HG02623 (cell line): ENCODE results near the gene C9orf78.

Experiments used
- ATAC-seq: cut with Tn5 transposase; IDR thresholded peaks from one replicate; pipeline ENCODE4 v1.9.1; 2021; ENCODE audit warnings: moderate library complexity; ENCODE audit not compliant: unreplicated experiment

Gene C9orf78

DNA sequence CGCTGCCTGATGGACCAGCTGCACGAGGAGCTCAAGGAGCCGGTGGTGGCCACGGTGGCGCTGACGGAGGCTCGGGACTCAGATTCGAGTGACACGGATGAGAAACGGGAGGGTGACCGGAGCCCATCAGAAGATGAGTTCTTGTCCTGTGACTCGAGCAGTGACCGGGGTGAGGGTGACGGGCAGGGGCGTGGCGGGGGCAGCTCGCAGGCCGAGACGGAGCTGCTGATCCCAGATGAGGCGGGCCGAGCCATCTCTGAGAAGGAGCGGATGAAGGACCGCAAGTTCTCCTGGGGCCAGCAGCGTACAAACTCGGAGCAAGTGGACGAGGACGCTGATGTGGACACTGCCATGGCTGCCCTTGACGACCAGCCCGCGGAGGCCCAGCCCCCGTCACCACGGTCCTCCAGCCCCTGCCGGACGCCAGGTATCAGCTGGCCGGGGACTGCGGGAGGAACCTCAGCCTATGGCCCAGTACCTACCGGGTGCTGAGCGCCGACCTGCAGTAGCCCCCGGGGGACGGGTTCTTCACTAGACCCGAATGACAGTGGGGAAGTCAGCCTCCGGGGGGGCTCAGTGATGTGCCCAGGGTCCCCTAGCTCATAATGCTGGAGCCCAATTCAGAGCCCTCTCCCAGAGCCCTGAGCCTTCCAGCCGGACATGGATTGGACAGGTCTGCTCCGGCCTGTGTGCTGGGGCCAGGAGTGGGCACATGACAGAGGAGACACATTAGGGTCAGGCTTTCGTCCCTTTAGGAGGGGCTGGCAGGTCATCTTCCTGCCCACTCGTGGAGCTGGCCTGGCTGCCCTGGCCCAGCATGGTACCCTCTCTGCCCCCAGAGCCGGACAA lies 33.2 kb upstream of the C9orf78 start:
- no peak for ATAC-seq

DNA sequence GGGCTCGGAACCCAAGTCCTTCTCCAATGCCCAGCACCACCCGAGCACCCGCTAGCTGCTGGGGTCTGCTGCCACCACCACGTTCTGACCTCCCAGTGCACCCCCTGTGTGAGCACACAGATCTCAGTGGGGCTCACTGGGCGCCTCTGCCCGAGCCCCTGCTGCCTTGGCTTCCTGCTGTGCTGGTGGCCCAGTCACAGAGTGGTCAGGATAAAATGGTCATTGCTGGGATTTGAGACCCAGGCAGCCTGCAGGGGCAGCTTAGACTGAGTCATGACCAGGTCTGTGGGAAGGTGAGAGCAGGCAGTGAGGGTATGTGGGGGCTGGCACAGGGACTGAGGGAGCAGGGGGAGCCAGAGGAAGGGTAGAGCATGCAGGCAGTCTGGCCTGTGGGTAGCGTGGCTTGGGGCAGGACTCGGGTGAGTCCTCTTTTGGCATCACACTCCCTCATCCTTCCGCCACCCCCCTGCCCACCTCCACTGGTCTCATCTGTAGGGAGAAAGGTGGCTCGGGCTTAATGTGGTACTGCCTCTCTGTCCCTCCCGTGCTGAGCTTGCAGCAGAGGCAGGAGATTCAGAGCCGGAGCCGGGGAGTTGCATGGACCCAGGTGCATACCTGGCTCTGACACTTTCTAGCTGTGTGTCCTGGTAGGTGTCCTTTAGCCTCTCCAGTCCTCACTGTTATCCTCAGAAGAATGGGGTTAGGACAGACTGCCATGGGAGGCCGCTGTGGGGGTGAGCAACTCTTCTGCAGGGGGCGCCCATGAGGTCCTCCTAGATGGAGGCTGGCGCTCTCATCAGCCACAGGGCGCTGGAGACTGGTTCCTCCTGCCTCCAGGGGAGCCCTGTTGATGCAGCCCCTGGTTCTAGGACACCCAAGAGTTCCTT lies 32.3 kb upstream of the C9orf78 start:
- ATAC-seq = no peak

DNA sequence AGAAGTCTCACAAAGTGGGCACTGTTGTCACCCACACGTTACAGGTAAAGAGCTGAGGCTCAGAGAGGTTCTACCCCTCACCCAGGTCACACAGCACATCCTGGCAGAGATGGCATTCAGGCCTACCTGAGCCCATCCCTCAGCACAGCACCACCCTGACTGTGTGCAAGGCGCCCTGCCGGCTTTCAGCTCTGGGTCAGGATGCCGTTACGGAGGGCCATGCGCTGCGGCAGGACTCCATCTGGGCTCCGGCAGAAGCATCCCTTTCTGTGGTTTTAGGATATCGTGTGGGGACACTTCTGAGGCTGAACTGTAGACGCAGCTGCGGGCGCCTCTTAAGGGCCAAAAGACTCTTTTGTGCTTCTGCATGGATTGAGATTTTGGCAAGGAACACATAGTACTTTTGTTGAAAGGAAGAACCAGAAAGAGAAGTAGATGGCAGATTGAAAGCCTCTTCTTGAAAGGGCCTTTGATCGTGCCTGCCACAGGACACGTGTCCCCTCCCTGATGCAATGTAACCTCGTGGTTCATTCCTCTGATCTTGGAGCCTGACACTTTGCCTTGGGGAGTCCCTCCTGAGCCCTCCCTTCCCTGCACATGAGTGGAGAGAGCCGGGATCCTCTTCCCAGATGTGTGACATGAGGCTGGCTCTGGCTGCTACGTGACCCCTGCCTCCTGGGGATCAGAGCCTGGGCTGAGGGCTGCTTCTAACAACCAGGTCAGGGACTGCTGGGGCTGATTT lies 31.5 kb upstream of the C9orf78 start:
- no peak for ATAC-seq

DNA sequence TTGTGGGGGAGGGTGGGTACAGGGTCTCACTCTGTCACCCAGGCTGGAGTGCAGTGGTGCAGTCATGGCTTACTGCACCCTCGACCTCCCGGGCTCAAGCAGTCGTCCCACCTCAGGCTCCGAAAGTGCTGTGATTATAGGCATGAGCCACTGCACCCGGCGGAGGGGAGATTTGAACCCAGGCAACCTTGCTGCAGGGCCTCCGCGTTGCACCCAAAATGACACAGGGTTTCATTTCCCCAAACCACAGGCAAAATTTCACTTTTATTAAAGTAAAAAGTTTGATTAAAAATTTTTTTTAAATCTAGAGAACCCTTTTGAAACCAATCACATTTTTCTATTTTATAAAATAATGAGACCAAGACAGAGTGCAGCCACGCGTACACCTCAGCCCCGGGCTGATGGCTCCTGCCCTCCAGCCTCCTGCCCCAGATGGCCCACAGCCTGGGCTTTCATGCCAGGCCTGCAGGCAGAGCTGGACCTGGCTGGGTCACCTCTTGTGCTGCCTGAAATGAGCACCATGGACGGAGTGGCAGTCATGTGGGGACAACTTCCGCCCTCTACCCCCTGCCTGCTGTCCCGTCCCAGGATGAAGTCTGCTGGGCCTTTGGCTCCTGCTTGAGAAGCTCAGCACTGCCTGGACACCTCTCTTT lies 30.7 kb upstream of the C9orf78 start:
- no peak for ATAC-seq

DNA sequence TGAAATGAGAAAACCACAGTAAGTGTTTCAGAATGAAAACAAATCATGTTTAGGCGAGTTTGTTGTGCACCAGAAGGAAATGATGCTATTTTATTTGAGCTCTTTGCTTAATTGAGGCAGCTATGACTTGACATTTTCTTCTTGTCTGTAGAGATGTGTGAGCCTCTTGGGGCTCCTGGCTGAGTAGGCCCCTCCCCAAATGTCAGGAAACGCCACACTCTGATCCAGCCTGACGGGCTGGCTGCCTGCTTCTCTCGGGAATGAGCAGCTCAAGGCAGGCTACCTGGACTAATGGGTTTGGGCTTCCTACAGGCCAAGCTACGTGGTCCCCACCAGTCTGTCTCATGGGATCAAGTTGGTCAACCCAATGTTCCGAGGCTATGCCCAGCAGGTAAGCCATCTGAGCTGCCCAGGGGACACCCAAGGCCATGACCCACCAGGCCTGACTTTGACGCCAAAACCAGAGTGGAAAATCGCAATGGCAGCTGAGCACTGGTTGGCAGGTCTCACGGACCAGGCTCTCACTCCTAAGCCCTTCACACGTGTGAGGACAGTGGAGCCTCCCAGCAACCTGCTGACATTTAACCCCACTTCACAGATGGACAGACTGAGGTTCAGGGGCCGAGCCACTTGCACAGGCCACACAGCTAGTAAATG lies 30.0 kb upstream of the C9orf78 start:
- ATAC-seq = no peak

DNA sequence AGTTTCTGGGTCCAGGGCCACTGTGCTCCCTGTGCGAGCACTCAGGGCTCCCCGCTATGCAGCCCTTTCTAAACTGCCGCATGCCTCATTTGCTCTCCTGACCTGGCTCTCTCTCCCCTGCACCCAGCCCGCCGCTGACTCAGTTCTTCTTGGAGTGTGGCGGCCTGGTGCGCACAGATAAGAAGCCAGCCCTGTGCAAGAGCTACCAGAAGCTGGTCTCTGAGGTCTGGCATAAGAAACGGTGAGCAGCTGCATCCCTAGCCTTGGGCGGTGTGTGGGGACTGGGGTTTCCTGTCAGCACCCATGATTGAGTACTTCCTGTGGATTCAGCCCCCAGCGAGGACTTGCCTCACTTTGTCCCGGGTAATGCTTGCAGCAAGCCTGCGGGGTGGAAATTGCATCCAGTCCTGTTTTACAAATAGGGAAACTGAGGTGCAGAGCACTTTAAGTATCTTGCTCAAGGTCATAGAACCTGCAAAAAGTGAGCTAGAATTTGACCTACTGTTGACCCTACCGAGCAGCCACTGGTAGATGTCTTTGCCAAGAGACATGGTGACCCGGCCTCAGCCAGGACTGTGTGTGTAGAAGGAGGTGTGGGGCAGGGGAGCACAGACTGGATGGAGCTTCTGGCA lies 28.1 kb upstream of the C9orf78 start:
- no peak for ATAC-seq

DNA sequence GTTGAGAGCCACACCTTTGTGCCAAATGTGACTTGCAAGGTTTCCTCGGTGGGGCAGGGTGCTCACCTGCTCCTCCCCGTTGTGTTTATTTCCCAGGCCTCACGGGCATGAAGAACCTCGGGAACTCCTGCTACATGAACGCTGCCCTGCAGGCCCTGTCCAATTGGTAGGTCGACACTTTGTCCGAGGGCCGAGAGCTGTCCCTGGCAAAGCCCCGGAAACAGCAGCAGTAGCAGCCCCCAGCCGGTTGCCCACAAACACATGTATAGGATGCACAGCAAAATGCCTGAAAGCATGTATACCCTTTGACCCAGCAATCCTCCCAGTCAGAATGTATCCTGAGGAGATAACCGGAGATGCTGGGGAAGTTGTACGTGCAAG lies 26.4 kb upstream of the C9orf78 start:
- no peak for ATAC-seq

DNA sequence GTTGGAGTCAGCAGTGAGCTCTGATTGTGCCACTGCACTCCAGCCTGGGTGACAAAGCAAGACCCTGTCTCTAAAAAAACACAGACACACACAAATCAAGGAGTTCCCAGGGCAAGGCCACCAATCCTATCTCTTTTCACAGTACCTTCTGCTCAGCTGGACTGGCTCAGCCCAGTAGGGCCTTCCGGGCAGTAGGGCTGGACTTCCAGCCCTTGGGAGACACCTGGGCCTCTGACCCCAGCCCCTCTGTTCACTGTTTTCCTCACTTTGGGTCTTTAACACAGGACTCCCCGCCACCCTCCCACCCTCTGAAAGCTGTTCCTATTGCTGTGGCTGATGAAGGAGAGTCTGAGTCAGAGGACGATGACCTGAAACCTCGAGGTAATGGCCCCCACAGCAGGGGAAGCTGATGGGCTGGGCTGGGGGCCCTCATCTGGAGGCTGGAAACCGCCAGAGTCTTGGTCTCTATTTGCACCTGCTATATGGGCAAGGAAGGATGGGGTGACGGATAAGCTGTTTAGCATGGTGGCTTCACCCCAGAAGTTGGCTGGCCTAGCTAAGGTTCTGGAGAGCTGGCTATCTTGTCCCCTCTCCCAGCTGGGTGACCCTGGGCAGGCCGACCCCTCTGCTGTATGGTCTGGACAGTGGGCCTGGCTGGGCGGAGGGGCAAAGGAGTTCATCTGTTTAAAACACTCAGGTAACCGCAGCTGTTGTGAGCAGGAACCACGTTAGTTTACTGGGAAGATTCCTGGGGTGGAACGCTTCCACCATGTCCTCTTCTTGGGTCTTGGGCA lies 25.8 kb upstream of the C9orf78 start:
- ATAC-seq = no peak

DNA sequence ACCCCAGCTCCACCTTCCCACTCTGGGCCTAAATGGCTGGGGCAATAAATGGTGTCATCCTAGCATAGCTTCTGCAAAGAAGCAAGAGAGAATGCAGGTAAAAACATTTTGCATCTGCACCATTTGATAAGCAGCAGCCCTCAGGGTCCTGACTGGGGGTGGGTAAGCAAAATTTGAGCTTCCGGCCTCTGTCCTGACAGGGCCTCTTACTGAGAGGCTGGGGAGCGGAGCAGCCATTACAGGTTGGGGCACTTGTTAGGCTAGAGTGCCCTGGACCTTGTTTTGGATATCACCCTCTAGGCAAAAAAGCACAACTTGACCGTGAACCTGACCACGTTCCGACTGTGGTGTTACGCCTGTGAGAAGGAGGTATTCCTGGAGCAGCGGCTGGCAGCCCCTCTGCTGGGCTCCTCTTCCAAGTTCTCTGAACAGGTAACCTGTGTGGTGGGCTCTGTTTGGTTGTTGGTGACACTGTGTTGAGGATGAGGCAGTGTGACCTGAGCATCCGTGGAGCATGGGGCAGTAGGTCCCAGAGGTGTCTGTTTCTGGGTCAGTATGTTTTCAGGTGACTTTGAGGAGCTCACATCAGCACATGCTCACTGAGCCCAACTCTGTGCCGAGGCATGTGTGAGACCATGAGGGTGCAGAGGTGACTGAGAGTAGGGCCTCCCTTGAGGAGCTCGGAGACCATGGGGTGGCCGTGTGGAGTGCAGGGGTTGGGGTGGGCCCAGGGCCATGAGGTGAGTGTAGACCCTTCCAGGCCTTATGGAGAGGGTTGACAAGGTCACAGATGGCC lies 23.3 kb upstream of the C9orf78 start:
- ATAC-seq = no peak

DNA sequence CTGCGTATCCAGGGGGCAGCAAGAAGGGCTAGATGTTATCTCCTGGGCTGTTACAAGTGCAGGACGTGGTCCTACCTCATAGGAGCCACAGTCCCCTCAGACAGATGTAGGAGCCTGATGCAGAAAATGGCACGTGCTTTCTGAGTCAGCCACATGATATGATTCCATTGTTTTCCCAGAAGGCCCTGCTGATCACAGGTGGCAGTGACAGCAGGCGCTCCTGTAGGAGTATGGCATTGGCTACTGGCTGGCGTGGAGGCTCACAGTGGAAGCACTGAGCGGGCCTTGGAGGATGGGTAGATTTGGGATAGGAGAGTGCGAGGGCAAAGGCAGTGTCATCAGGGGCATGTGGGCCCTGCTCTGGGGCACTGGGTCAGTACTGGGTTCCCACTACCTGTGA lies 22.1 kb upstream of the C9orf78 start:
- no peak for ATAC-seq

DNA sequence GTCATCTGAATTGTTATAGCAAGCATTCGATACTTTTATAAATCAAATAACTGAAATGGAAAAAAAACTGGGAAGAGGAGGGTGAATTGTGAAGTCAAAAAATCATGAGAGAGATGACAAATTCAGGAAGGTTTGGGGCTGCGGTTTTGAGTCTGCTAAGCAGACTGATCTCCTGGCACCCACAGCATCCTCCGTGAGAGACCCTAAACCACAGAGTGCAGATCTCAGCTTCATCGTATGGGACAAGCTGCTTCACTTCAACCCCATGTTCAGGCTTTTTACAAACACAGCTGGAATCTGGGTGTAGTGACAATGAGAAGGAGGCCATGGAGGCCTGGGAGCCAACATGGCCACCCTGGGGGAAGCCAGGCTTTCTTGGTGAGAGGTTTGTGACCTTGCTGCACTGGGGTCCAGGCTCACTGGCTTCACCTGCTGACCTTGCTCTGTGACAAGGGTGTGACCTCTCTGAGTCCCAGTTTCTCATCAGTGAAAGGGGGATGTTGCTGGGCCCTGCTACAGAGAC lies 19.6 kb upstream of the C9orf78 start:
- no peak for ATAC-seq

DNA sequence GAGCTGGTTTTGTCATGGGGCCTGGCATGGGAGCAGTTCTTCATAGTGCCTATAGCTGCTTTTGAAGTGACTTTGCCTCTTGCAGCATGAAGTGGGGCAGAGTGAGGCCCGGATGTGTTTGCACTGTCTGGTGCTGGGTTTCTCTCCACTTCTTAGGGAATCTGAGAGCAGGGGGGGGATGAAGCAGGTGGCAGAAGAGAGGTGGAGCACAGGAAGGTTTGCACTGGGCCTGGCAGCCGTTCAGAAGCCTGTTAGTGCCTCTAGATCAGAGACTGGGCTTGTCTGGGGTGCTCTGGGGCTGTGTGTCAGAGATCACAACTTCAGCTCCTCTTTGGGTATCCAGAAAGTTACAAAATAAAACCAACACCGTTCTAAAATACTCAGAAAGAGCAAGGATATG lies 18.5 kb upstream of the C9orf78 start:
- ATAC-seq = no peak

DNA sequence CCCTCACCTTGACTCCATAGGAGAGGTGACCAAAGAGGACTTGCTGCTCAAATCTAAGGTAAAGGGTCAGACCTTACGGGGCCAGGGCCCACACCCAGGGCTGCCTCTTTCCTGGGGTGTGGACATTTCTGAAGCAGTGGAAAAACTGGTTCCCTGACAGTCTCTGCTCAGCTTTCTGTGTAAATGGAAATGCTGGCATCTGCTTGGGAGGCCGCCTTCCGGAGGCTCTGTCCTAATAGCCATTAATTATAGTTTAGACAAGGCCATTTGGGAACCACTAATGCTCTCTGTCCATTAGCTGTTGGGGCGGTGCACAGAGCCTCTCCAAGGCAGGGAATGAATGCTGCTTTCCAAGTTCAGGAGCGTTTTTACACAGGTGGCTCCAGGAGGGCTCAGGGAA lies 17.5 kb upstream of the C9orf78 start:
- no peak for ATAC-seq

DNA sequence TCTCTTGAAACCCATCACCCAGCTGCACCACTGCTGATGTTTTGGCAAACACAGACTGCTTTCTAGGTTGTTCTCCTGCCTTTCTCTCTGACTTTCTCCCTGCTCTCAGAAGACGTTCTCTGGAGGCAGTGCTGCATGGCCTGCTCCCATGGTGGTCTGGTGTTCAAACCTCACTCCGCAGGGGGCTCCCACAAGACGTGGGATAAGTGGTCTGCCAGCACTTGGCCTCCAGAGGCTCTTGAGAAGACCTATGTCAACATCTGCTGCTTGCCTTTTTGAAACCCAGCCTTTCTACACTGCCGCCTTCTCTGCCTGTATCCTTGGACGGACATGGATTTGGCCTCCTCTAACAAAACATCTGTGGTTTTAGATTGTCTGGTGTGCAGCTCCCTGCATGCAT lies 16.7 kb upstream of the C9orf78 start:
- no peak for ATAC-seq

DNA sequence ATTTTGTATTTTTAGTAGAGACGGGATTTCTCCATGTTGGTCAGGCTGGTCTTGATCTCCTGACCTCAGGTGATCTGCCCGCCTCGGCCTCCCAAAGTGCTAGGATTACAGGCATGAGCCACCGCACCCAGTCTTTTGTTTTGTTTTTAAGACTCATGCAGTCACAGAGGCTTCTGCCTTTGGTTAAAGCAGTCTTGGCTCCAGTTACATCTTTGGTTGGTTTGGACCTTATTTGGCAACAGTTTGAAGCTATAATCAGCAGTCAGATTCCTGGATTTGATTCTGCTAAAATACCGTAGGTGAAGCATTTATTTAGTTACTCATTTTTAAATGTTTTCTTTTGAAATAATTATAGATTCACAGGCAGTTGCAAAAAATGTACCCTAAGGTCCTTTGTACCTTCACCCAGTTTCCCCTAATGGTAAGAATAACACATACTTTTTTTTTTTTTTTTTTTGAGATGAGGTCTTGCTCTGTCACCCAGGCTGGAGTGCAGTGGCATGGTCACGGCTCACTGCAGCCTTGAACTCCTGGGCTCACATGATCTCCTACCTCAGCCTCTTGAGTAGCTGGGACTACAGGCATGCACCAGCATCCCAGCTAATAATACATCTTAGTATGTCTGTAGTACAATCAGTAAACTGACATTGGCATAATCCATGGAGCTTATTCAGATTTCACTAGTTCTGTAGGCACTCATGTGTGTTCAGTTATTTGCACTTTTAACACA lies 15.9 kb upstream of the C9orf78 start:
- ATAC-seq = no peak

DNA sequence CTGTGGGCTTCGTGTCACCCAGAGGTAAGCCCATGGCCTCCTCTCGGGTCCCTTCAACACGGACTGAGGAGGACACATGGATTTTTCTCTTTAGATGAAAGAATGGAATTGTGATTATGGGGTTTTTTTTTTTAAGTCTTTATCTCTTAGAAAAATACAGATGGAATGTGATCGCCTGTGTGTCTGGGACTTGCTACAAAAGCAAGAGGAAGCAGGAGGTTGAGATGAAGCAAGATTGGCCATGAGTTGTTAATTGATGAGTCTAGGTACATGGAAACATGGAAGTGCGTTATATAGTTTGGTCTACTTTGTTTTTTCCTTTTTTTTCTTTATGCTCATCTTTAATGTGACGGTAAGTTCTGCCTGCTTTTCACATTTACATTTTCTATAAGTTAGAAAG lies 14.8 kb upstream of the C9orf78 start:
- no peak for ATAC-seq

DNA sequence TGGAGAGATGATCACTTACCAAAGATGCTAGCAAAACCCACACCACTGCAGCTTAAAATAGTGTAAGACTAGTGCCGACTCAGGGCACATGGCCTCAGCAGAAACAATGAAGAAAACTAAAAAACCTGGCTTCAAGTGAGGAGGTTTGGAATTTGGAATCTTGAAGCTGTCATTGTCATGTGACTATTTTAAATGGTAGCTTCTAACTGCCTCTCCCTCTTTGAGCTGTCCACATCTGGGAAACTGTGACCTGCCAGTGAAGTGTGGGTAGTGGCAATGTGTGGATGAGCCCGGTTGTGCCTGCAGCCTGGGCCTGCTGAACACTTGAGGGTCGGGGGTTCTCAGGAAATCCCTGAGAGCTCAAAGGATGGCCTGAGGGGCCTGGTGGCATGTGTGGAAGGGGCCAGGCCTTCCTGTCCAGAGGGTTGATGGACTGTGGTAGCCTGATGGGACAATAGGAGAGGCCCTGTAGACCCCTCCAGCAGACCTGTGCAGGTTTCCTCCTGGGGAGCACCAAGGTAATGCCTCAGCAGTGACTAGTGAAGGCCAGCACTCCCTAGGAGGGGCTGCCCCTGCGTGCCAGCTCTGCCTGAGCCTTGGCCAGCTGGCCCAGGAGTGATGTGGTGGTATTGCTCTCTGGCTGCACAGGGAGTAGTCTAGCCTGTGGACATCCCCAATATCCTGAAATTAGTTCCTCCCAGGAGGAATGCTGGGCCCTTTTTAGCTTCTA lies 13.8 kb upstream of the C9orf78 start:
- ATAC-seq = no peak
